IPS DF 19.7 (cell line): Measurements from ENCODE around the gene HEXIM1.
"Not testable (repeated sequence)": the region's sequence is repeated elsewhere in the genome, so short reads cannot be mapped to it uniquely, and the experiment has no call there.

Source experiments
- DNase-seq: peaks from one replicate; pipeline ENCODE4 v3.0.0-alpha.2; 2013; ENCODE audit warnings: low read depth, low spot score

HEXIM1 gene

DNA sequence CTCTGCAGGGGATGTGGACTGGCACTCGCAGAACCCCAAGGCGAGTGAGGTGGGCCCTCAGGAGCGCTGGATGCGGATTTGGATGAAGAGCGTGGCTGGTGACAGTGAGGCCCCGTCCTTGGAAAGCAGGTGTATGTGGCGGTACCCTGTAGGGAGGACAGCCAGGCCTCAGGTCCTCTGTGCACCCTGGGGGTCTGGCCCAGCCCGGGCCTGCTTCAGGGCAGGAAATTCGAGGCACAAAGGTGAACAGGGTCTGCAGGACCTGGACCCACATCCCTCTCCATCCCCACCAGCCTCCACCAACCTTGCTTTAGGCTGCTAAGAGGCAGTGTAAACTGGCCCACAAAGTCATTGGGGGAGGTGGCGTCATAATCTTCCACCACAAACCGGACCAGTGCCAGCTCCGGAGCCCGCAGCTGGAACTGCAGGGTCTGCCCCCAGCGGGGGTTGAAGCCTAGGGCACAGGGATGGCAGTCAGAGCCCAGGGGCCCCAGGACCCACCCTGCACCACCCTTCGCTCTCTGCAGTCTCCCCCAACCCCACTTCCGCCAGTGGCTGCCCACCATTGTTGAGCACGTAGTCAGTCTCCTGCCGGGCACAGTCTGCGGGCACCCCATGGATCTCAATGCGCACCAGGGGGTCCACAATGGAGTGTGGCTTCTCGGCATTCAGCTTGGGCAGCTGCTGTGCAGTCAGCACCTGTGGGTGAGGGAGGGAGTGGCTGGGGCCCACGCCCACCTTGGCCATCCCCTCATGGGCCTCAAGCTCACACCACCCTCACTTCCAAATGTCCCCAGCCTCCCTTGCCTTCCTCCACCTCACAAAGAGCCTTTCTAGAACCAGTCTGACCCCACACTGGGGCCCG is 35.5 kb upstream of the HEXIM1 start:
- no peak for DNase-seq

DNA sequence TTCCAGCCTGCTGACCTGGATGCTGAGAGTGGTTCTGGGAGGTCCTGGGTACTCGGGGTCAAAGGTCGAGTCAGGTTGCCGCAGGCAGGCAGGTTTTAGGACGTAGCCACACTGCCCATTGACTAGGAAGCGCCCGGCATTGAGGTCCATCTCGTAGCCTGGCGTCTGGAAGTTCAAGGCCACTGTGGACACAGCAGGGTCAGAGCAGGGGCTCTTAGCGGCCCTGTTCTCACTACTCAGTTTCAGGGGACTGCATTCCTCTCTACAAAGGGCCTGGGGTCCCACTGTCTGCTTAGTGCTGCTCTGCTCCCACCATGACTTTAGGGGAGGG is 34.9 kb upstream of the HEXIM1 start:
- DNase-seq: no peak

DNA sequence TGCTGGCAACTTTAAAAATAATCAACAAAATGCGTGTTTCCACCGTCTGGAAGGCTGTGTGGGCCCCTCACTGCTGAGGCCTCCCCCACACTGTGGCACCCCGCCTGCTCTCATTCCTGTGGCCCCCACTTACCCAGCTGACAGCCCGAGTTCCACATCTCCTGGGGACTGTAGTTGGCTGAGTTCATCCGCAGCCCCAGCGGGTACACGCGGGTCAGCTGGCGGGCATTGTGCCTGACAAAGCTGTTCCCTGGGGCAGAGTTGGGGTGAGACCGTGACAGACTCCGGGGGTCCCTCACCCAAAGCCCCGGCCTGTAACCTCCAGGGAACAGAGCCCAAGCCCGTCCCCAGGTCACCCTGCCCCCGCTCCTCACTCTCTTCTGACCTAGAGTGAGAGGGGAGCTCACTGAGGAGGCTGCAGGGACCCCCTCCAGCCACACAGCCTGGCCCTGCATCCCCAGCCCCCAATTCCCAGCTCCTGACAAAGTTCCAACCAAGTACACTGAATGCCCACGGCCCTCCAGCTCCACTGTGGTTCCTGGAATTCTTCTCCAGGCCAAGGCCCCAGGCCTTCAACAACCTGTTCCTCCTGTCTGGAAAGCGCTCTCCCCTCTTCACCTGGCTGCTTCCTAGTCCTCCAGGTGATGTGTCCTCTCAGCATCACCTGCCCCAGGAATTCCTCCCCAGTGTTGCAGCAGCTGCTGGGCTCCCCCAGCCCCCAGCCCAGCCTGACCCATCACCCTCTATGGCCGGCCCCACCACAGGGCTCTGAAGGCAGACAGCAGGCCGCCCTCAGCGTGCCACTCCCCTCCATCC is 34.0 kb upstream of the HEXIM1 start:
- DNase-seq: no peak

DNA sequence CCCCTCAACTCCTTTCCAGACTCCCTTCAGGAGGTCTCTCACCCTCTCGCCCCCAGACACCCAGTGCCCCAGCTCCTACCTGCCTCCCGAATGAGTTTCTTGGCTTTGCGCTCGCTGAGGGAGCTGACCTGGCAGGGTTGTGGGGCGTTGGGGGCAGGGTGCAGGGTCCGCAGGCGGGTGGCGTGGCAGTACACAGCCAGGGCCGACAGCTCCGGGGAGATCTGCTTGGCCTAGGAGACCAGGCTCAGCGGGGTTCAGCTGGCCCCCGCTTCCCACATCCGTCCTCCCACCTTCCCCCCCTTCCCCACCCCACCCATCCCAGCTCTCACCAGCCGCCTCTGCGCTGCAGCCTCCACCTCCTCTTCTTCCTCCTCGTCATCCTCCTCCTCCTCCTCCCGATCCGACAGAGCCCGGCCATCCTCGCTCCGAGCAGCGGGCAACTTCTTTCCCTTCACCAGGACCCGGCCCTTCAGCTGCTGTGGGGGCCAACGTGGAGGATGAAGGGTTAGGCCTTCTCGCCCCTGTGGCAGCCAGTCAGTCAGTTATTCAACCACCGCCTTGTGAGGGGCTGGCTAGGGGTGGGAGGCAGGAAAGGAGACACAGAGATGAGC is 33.2 kb upstream of the HEXIM1 start:
- DNase-seq: no peak

DNA sequence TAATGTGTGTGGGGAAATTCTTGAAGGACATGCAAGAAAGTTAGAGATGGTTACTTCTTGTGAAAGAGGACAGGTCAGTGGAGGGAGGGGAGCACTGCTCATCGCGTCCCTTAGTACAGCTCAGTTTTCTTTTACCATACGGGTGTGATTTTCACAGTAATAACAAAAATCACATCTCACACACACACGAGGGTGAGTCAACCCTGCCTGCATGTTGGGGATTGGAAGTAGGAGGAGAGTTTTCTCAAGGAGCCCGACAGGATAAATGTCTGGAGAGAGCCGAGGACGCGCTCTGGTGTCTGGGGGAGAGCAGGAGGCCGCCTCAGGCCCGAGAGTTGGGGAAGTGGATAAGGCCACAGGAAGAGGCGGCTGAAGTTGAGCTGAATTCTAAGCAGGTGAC is 32.4 kb upstream of the HEXIM1 start:
- DNase-seq: no peak

DNA sequence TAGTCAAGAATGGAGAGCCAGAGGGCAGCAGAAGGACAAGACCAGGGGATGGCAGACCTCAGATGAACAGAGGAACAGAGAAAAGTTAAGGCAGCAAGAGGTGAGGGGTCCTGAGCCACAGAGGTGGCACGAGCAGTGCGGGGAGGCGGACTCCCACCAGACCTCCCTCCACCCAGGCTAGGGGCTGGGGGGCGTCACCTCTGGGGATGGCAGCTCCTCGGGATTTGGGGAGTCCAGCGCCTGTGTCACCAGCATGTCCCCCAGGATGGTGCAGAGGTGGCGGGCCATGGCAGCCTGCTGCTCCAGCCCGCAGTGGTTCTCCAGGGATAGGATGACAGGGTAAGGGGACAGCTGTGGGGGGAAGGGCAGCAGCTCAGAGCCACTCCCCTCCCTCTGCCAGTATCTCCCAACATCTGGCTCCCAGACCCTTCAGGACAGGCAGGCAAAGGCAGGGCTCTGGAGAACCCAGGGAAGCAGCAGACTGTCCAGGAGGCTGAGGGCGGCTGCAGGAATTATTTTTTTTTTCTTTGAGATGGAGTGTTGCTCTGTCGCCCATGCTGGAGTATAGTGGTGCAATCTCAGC is 31.8 kb upstream of the HEXIM1 start:
- DNase-seq: no peak

DNA sequence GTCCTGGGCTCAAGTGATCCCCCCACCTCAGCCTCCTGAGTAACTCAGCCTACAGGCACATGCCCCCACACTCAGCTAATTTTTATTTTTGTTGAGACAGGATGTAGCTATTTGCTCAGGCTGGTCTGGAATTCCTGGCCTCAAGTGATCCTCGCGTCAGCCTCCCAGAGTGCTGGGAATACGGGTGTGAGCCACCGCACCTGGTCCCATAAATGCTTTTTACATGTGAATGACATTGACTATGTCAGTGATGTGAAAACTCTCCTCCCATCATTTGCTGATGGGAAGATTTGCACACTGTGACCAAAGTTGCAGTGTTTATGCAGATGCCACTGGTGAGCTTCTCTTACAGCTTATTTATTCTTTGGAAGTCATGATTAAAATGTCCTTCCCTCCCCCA is 30.9 kb upstream of the HEXIM1 start:
- no peak for DNase-seq

DNA sequence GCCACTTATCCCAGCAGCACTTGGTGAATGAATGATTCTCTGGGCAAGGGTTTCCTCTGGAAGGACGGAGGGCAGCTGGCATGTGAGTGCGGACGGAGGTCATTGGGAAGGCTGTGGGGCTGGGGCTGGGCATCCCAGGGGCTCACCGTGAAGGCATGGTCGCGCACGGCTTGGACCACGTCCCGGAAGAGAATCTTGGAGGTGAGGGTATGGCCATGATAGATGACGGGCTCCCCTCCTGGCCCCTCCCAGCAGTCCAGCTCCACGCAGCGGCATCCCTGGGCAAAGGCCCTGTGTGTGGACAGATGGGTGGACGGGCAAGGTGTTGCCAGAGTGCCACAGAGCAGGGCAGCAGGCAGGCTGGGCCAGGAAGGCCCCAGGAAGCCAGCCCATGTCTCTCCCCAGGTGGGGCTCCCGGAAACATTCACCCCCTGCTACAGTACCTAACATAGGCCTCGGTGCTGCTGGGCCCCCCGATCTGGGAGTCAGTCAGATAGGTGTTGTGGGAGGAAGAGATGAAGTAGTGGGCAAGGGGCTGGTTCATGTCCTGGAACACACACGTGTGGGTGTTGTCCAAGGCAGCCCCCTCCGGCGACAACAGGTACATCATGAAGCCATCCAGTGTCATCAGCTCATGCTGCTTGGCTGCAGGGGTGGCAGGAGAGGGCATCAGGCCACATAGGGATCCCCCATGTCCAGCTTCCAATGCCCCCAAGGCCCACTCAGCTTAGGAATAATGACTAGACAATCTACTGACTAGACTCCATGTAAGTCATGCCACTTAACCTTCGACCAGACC is 30.2 kb upstream of the HEXIM1 start:
- no peak for DNase-seq

DNA sequence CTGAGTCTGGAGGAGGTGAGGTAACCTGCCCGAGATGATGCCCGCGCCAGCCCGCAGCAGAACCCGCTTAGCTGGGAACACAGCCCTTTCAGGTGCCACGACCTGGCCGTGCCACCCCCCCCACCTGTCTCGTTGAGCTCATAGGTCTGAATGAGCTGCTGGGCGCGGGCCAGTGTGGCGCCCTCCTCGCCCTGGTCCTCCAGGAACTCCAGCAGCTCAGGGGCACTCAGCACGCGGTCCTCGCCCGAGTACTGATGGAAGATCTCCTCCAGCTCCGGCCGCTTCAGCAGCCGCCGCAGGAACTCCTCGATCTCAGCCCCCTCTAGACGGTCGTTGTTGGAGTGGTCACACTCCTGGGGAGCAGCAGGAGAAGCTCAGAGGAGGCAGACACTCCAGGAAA is 29.6 kb upstream of the HEXIM1 start:
- DNase-seq: no peak

DNA sequence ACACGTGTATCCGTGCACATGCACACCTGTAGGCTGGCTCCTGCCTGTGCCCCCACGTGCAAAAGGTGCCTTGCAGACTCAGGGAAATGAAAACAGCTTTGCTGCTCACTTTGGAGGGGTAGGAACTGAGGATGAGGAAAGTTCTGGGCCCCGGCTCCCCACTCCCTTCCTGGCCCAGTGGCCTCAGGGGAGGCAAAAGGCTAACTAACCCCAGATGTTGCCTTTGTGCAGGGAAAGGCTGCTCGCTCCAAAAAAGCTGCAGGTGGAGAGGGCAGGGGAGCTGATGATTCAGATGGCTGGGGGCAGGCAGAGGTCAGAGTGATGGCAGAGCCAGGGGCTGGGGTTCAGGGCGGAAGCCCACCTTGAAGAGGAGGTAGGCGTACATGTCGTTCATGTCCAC is 28.3 kb upstream of the HEXIM1 start:
- DNase-seq: no peak

DNA sequence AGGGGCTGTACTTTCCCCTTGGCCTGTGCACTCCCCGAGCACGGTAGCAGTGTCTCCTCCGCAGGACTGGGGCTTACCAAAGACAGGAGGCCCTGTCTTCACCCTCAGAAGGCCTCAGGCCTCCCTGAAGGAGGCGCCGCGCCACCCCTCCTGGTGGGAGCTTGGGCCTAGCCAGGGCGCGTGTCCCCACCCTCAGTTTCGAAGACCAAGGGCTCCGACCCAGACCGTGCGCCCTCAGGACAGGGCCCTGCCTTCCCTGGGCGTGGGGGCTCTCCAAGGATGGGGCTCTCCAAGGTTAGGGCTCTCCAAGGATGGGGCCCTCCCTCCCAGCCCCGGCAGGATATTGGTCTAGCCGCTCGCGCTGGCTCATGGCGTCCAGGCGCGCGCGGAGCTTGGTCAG is 27.7 kb upstream of the HEXIM1 start:
- no peak for DNase-seq

DNA sequence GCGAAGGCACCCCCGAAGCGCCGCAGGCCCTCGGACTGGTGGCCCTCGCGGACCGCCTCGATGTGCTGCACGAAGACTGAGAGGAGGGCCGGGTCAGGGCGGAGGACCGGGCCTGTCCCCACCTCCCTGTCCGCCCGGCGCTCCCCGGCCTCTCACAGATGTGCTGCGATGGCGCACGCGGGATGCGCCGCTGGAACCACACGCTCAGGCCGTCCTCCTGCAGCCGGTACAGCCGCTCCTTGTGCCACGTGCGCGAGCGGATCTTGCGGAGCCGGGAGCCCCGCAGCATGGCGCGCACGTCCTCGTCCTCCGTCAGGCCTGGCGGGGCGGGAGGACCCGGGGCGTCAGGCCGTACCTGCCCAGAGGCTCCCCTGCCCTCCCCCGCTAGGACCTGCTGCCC is 27.2 kb upstream of the HEXIM1 start:
- DNase-seq: no peak

DNA sequence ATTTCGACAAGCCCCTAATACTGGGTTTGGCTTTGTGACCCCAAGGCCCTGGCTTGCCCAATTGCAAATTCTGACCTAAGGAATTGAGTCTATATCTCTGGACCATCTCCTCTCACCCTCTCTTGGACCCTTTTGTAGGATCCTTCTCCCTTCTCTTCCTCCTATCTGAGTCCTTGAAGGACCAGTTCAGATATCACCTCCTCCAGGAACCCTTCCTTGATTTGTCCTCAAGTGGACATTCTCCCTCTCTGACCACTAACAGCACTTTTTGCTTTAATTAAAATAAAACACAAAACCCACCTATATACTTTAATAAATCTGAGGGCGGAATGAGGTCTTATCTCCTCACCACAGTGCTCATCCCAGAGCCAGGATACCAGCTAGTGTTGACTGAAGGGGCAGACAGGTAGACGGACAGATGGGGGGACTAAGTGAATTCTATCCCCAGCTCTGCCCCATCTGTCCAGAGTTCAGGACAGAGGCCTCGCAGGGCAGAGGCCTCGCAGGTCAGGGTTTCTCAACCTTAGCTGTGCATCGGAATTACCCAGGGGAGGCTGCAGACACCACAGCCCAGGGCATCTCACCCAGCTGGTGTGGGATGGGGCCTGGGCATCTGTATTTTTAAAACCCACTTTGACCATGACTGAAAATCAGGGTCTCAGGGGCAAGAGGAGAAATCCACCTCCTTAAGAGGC is 25.1 kb upstream of the HEXIM1 start:
- DNase-seq: no peak

DNA sequence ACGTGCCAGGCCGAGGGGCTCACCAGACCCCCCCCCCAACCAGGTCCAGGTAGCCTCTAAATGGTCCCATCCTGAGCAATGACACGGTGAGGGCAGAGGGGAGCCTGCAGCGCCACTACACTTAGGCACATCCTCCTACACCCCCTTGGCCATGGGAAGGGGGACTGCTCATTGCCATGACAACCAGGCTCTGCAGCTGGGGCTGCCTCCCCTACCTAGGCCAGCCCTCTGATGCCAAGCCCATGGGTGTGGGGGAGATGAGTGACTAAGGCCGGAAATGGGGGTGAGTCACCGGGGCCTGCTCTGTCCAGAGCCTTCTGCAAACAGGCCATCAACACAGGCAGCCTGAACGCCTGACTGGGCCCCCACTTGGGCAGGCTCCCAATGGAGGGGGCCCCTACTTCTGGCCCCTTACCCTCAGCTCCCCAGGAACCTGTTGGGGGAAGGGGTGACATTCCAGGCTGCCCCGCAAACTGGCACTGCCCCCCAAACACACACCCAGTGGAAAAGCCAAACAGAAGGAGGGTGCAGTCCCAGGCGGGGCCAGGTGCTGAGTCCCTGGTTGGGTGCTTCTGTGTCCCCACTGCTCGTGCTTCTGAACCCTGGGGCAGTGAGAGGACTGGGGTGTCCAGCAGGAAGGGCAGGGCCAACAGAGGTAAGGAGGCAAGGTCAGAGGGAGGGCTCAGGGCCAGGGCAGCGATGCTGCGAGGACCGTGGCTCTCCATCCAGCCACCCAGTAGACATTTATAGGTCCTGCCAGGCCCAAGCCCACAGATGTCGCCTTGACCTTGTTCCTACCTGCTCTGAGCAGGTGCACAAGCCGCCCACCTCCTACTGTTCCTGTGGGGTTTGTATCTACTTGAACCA is 24.1 kb upstream of the HEXIM1 start:
- DNase-seq: no peak

DNA sequence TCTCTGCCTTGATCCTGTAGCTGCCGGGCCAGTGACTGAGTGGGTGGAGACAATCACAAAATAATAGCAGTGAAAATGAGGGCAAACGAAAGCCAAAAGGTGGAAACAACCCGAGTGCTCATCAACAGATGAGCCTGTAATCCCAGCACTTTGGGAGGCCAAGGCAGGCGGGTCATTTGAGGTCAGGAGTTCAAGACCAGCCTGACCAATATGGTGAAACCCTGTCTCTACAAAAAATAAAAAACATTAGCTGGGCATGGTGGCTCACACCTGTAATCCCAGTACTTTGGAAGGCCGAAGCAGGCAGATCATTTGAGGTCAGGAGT is 23.5 kb upstream of the HEXIM1 start:
- DNase-seq: not testable (repeated sequence)

DNA sequence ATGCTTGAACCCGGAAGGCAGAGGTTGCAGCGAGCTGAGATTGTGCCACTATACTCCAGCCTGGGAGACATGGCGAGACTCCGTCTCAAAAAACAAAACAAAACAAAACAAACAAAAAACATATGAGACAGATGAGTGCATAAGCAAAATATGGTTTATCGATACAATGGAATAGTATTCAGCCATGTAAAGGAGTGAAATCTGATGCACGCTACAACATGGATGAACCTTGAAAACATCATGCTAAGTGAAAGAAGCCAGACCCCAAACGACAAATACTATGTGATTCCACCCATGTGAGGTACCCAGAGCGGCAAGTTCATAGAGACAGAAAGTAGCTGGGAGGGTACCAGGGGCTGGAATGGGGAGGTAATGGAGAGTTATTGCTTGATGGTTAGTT is 22.8 kb upstream of the HEXIM1 start:
- no peak for DNase-seq

DNA sequence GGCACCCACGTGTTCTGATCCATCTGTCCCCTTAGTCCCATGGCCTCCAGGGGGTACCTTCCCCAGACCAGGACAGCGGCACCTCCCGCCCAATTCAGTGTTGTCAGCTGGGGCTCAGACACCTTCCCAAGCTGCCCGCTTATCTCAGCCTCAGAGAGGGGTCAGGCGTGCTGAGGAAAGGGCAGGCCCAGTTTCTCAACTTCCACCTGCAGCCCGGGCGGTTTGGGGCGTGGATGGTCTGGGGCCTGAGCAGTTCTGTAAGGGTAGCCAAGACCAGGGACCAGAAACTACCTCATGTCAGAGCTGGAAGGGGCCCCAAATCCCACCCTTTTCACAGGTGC is 21.1 kb upstream of the HEXIM1 start:
- DNase-seq: no peak

DNA sequence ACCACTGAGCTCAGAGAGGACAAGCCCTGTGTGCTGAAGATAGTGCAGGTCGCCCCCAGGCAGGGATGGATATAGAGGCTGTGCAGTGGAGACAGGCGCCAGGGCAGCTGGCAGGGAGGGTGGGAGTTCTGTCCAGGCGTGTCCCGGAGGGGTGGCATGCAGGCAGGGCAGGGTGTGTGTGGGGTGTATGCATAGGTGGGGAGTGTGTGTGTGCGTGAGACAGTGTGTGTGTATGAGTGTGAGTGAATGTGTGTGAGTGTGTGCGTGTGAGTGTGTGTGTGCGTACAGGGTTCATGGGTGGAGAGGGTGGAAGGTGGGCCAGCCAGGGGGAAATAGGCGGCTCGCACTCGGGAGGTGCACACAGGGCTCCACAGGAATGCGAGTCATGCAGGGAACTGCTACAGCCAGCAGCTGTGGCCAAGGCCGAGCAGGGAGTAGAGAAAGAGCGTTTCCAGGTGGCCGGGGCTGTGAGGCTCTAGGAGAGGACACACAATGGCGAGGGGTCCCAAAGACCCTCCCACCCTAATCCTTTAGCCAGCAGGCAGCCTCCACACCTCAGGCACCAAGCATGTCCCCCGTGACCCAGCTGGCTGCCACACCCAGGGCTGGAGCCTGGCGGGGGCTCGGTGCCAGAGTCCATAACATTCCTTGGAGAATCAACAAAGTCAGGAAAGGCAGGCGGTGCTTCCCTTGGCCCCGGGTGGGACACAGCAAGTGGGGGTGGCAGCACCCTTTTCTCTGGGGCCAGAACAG is 20.6 kb upstream of the HEXIM1 start:
- no peak for DNase-seq

DNA sequence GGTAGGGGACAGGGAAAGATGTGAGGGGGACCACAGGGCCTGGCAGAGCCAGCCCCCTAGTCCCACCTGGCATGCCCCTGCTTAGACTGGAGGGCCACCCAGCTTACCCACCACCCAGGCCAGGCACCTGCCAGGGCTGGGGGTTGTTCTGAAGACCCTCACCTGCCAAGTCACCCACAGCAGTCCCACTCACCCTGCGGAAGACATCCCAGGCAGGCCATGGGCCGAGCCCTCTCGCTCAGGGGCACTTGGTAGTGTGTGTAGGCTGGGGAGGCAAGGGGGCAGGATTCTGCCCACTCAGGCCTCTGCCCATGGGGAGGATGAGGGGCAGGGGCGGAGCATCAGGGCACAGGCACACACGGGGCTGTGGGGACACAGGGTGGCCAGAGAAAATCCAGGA is 19.9 kb upstream of the HEXIM1 start:
- DNase-seq: no peak

DNA sequence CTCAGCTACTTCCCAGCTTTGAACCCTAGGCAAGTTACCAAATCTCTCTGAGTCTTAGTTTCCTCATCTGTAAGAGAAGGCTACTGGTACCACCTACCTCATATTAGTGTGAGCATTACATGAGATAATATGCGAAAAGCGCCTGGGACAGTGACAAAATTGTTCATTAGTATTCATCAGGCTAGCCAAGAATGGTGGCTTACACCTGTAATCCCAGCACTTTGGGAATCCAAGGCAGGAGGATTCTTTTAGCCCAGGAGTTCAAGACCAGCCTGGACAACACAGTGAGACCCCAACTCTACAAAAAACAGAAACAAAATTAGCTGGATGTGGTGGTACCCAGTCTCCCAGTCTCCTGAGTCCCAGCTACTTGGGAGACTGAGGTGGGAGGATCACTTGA is 19.3 kb upstream of the HEXIM1 start:
- no peak for DNase-seq
